Measurements from ENCODE around the gene FAM180A. TPM values are rescaled to one million over a fixed set of nuclear protein-coding genes. Genes with fewer than 3 reads are reported as not detected.

Gene FAM180A
- total and polyA plus RNA-seq, 2 of the 8 experiments (the other 6 are each of a cell fraction or from before 2014, with no cell fraction given) = not detected

DNA sequence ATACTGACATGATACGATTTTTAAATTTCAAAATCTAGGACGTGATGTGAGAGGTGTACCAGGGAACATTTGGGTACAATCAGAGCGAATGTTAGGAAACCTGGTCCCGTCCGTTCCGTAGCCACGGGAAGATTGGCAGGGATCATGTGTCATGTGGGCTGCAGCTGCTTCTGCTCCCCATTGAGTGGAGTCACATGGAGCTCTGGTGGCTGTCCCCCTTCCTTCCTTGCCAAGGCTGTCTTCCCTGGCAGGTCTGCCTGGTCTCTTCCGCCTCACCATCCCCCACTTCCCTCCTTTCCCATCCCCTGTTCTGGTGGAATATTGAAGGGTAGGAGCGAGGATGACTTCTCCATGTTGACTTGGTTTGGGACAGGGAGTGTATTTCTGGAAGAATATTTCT, 33.8 kb upstream of the FAM180A start (continued):
- TF ChIP-seq CHD7 (IDR thresholded peaks at IDR 0.05; ENCODE audit: insufficient replicate concordance, low read length) (no peak), EGR1 (IDR thresholded peaks at IDR 0.05; ENCODE audit: borderline replicate concordance, low read depth, low read length) (no peak), ASH2L (IDR thresholded peaks at IDR 0.05; ENCODE audit: low read length) (no peak), GTF2F1 (IDR thresholded peaks at IDR 0.05; ENCODE audit: borderline replicate concordance, low read depth, low read length) (no peak), SP1 (IDR thresholded peaks at IDR 0.05; ENCODE audit: low read depth, low read length) (no peak)
- TF ChIP-seq, protein P1, sequence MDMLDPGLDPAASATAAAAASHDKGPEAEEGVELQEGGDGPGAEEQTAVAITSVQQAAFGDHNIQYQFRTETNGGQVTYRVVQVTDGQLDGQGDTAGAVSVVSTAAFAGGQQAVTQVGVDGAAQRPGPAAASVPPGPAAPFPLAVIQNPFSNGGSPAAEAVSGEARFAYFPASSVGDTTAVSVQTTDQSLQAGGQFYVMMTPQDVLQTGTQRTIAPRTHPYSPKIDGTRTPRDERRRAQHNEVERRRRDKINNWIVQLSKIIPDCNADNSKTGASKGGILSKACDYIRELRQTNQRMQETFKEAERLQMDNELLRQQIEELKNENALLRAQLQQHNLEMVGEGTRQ (IDR thresholded peaks at IDR 0.05; ENCODE audit: low read length) = no peak
- TF ChIP-seq, protein P2, sequence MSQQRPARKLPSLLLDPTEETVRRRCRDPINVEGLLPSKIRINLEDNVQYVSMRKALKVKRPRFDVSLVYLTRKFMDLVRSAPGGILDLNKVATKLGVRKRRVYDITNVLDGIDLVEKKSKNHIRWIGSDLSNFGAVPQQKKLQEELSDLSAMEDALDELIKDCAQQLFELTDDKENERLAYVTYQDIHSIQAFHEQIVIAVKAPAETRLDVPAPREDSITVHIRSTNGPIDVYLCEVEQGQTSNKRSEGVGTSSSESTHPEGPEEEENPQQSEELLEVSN (IDR thresholded peaks at IDR 0.05) = no peak
